Thyroid gland (tissue), 4 donors: ENCODE measurements around the gene SLC22A1. TPM values are rescaled to one million over a fixed set of nuclear protein-coding genes. Genes with fewer than 3 reads are reported as not detected.

ENCODE experiments used
- DNase-seq, 2 donors: peaks; one replicate each; pipeline ENCODE4 v3.0.0-alpha.2; 2019
- H3K27ac ChIP-seq, 3 donors: fragments of 200-600 bp; sonication (generic); 1 replicate in 2 of 3; 2 replicates in 1 of 3; pipeline ENCODE4 v1.5.1; 2016 to 2019; ENCODE audit warnings: mild to moderate bottlenecking in 1 of 3, moderate library complexity in 1 of 3
- H3K27me3 ChIP-seq: fragments of 200-600 bp; sonication (generic); one replicate; pipeline ENCODE4 v1.5.1; 2019
- H3K36me3 ChIP-seq, 2 donors: fragments of 200-600 bp; sonication (generic); one replicate each; pipeline ENCODE4 v1.5.1; 2016 to 2019
- H3K4me1 ChIP-seq, 2 donors: fragments of 200-600 bp; sonication (generic); one replicate each; pipeline ENCODE4 v1.5.1; 2017 to 2019
- H3K4me3 ChIP-seq, 3 donors: fragments of 200-600 bp; sonication (generic); replicated peaks in 1 of 3; 1 replicate in 2 of 3; 2 replicates in 1 of 3; pipeline ENCODE4 v1.5.1; 2016; ENCODE audit warnings: mild to moderate bottlenecking in 1 of 3
- H3K9me3 ChIP-seq: fragments of 200-600 bp; sonication (generic); one replicate; pipeline ENCODE4 v1.5.1; 2017
- CTCF ChIP-seq, 6 experiments: fragments of 200-600 bp in 3 of 6; fragments of 450-650 bp in 3 of 6; sonication (generic) in 3 of 6; IDR thresholded peaks; one replicate each; pipeline ENCODE4 v1.5.1; 2016 to 2019; ENCODE audit warnings: antibody characterized with exemption in 6 of 6, mild to moderate bottlenecking in 2 of 6, inconsistent platforms in 1 of 6, moderate library complexity in 1 of 6
- POLR2A ChIP-seq, 2 donors: fragments of 450-650 bp; IDR thresholded peaks; one replicate each; pipeline ENCODE4 v1.6.1; 2017; ENCODE audit warnings: antibody characterized with exemption in 2 of 2, mild to moderate bottlenecking in 2 of 2, moderate library complexity in 1 of 2
- WGBS, 2 donors: methylation state at CpG; one replicate each; pipeline ENCODE4 v1.1.5; 2017; 5-methylcytosine and 5-hydroxymethylcytosine counted together
- intact Hi-C: fragments of 100-400 bp; cut with DNase I; formaldehyde crosslinking; loops from one replicate; pipeline ENCODE4 v1.15.1; 2023
- total RNA-seq, 4 donors: library from RNA; depleted of rRNA; stranded (reverse); fragments of >200 nt; gene quantifications; one replicate each; pipeline ENCODE4 v1.2.3, GENCODE V29; 2016

SLC22A1 gene
- total RNA-seq, 4 donors from 2014 or later: 2.0 to 4.8 (median 3.7) TPM

GRCh38 chr6:160106010-160106409 lies 15.6 kb upstream of the SLC22A1 start:
- DNase-seq: no peak
- Histone ChIP-seq H3K4me1 (no peaks in the 10 kb centered on the region), H3K27ac (no peak overlapping the region), H3K4me3 (no peak overlapping the region), H3K36me3 (peaks cover 22 to 39% of the 10 kb centered on the region in 2 donors), H3K9me3 (no peaks in the 10 kb centered on the region), H3K27me3 (no peaks in the 10 kb centered on the region)
- TF ChIP-seq POLR2A (IDR thresholded peaks at IDR 0.05): no peak
- no peak for TF ChIP-seq CTCF (IDR thresholded peaks at IDR 0.05)
- WGBS, 2 donors: 97% methylated on average over 14 of the region's 14 CpGs
- intact Hi-C loops: no loop called here

- no peaks in the 10 kb centered on the region for H3K4me1 ChIP-seq
- H3K36me3 ChIP-seq: peaks cover 22 to 38% of the 10 kb centered on the region in 2 donors
- 83% methylated on average over 4 of the region's 4 CpGs for whole genome bisulfite sequencing, 2 donors
- no peak for DNase-seq
- no peak overlapping the region for H3K27ac ChIP-seq
- intact Hi-C loops: no loop called here
- TF ChIP-seq CTCF (IDR thresholded peaks at IDR 0.05) (no peak), POLR2A (IDR thresholded peaks at IDR 0.05) (no peak)
- H3K4me3 ChIP-seq: no peak overlapping the region
- H3K27me3 ChIP-seq: no peaks in the 10 kb centered on the region
- no peaks in the 10 kb centered on the region for H3K9me3 ChIP-seq
These were observed 14.9 kb upstream of the SLC22A1 start for GRCh38 chr6:160106701-160107100.

- 77 to 80% methylated on average over 5 of the region's 5 CpGs for WGBS, 2 donors
- intact Hi-C loops: no loop called here
These were observed 13.5 kb upstream of the SLC22A1 start for GRCh38 chr6:160108077-160108476.

GRCh38 chr6:160110586-160111123 lies 11.0 kb upstream of the SLC22A1 start:
- no peak for TF ChIP-seq CTCF (IDR thresholded peaks at IDR 0.05)
- TF ChIP-seq POLR2A (IDR thresholded peaks at IDR 0.05): no peak
- H3K9me3 ChIP-seq: no peaks in the 10 kb centered on the region
- intact Hi-C loops: no loop called here
- no peak overlapping the region for H3K4me3 ChIP-seq
- peaks cover 0 to 8% of the 10 kb centered on the region in 2 donors for H3K36me3 ChIP-seq
- H3K27ac ChIP-seq: no peak overlapping the region
- no peaks in the 10 kb centered on the region for H3K27me3 ChIP-seq
- no peaks in the 10 kb centered on the region for H3K4me1 ChIP-seq
- no peak for DNase-seq

More at GRCh38 chr6:160108077-160108476, 13.5 kb upstream of the SLC22A1 start:
- peaks cover 22 to 31% of the 10 kb centered on the region in 2 donors for H3K36me3 ChIP-seq
- H3K4me3 ChIP-seq: no peak overlapping the region
- DNase-seq: no peak
- H3K27ac ChIP-seq: no peak overlapping the region
- no peaks in the 10 kb centered on the region for H3K9me3 ChIP-seq
- no peak for TF ChIP-seq CTCF (IDR thresholded peaks at IDR 0.05)
- TF ChIP-seq POLR2A (IDR thresholded peaks at IDR 0.05): no peak
- H3K4me1 ChIP-seq: no peaks in the 10 kb centered on the region
- H3K27me3 ChIP-seq: no peaks in the 10 kb centered on the region

- Histone ChIP-seq H3K36me3 (peaks cover 0 to 4% of the 10 kb centered on the region in 2 donors), H3K4me3 (no peak overlapping the region), H3K9me3 (no peaks in the 10 kb centered on the region), H3K4me1 (no peaks in the 10 kb centered on the region), H3K27me3 (no peaks in the 10 kb centered on the region), H3K27ac (no peak overlapping the region)
- 80 to 81% methylated on average over 4 of the region's 4 CpGs for WGBS, 2 donors
- no peak for DNase-seq
- TF ChIP-seq POLR2A (IDR thresholded peaks at IDR 0.05): no peak
- TF ChIP-seq CTCF (IDR thresholded peaks at IDR 0.05): no peak
- intact Hi-C loops: no loop called here
These were observed 9.8 kb upstream of the SLC22A1 start for GRCh38 chr6:160111806-160112205.
